AG09319 (cell line): ENCODE data around the gene RAPGEF1.

Experiments
- DNase-seq: peaks from one replicate; pipeline ENCODE4 v3.0.0-alpha.2; 2010; ENCODE audit warnings: low read depth; ENCODE audit errors: extremely low read depth
- CTCF ChIP-seq: IDR thresholded peaks from 2 replicates; pipeline ENCODE4 v1.5.1; 2011; ENCODE audit warnings: low read depth, mild to moderate bottlenecking, inconsistent platforms, low read length, moderate library complexity

Gene RAPGEF1

DNA sequence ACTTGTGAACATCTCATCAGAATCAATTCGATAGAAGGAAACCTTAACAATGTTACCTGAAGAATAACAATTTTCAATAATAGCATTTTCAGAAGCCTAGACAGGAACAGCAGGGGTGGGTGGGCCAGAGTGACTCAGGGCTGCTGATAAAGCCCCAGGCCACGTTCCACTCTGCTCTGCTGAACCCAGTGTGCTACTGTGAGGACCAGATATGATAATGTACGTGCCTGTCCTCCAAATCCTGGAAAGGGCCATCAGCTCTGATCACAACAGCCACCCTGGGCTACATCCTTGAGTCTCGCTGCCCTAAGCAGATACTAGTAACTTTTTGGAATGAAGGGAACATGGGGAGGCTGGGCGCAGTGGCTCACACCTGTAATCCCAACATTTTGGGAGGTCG is 103.3 kb downstream of the RAPGEF1 start:
- TF ChIP-seq CTCF, result no peak
- no peak for DNase-seq

- DNase-seq, result no peak
- no peak for TF ChIP-seq CTCF
Measured at GRCh38 chr9:131635892-131636291, 104.0 kb downstream of the RAPGEF1 start.

GRCh38 chr9:131635285-131635684 is 104.6 kb downstream of the RAPGEF1 start:
- DNase-seq, result peak; percentile 88

DNA sequence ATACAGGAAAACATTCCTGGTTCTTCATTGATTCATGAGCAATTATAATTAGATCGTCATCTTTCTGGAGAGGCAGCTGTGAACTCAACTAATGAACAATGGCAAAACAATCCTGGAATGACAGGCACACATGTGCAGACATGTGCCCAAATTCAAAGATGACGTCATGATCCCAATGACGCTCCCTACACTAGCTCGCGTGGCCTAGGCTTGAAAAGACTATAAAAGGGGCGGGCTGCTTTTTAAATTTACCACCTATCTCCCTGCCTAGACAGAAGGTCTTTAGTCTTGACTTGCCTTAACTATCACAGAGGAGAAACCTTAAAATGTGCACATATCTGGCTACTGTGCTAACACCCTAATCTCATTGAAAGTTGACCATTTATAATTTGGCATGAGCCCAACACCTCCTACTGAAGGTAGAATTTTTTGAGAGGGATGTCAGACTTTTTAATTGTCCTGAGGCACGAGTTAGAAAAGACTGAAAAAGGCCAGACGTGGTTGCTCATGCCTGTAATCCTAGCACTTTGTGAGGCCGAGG is 106.3 kb downstream of the RAPGEF1 start:
- TF ChIP-seq CTCF, result no peak
- no peak for DNase-seq

More at GRCh38 chr9:131635285-131635684, 104.6 kb downstream of the RAPGEF1 start:
- peak; percentile 11 for TF ChIP-seq CTCF

- DNase-seq, result no peak
- no peak for TF ChIP-seq CTCF
Measured at GRCh38 chr9:131631306-131631705, 108.6 kb downstream of the RAPGEF1 start.

DNA sequence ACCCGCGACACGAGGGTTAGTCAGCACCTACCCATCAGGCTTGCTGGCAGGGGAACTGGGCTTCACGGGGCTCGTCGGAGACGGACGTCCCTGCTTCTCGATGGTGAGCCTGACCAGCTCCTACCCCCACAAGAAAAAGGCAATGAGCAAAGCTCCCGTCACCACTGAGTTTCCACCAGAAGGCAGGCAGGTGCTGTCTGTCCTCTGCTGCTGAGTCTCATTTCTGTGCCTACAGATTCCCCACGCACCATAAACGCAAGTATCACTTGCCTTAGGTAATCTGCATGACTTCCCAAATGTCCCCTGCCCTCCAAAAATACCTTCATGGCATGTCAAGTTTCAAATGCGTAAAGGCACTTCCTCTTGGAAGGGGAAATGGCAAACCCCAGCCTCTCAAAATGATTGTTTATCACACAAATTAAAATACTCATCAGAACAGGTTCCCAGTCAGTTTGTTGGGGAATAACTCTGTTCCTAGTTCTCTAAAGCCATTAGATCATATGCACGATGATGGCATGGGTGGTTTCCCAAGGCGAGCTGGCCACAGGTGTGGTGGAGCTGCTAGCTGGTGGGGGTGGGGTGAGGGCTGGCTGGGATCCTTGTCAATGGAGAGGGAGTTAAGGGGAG is 109.6 kb downstream of the RAPGEF1 start:
- no peak for TF ChIP-seq CTCF

GRCh38 chr9:131629825-131630204 is 110.1 kb downstream of the RAPGEF1 start:
- DNase-seq, result no peak

More for the DNA sequence above, 109.6 kb downstream of the RAPGEF1 start:
- DNase-seq, result no peak

More at GRCh38 chr9:131629825-131630204, 110.1 kb downstream of the RAPGEF1 start:
- TF ChIP-seq CTCF, result no peak
